ENCODE data around the gene MMP25. TPM values are rescaled to one million over a fixed set of nuclear protein-coding genes. Genes with fewer than 3 reads are reported as not detected.

Gene MMP25
- total and polyA plus RNA-seq, 2 donors (not counting 1 experiment from before 2014, with no cell fraction given), result 0.12 to 0.22 TPM

GRCh38 chr16:3046641-3047386 is 453 bp downstream of the MMP25 start:
- H3K27ac Mint-ChIP-seq, result no peak overlapping the region
- WGBS (ENCODE audit: insufficient coverage), result 4% methylated on average over 50 of the region's 54 CpGs
- H3K27me3 ChIP-seq (replicated peaks in 1 of 4; ENCODE audit: control extremely low read depth in 1 of 4, control insufficient read depth in 3 of 4, insufficient read depth in 4 of 4, low read length in 3 of 4), result peaks cover 0 to 68% (median 34%) of the 10 kb centered on the region in 4 experiments
- H3K9ac ChIP-seq (ENCODE audit: low read length), result peak overlapping the region; percentile 67
- ATAC-seq (ENCODE audit: low read depth), result no peak
- ChIA-PET CTCF (interaction anchor here (0.8 to 1.8 kb wide), 4 partner anchors 12 to 55 kb away, joined by 3 to 10 read pairs (median 8); no protein-coding TSS in a partner anchor), POLR2A (no interaction called here)
- DNase-seq, result peak; percentile 32
- no peak overlapping the region for H3K27ac ChIP-seq (ENCODE audit: low read length in 2 of 2)
- no peaks in the 10 kb centered on the region for H4K20me1 ChIP-seq (ENCODE audit: control insufficient read depth, insufficient read depth, low read length, poor library complexity, severe bottlenecking)
- H3K4me1 Mint-ChIP-seq, result peaks cover 11% of the 10 kb centered on the region
- H3K36me3 ChIP-seq (replicated peaks in 1 of 2; ENCODE audit: control extremely low read depth in 1 of 2, control insufficient read depth in 1 of 2, extremely low read depth in 1 of 2, insufficient read depth in 2 of 2, low read length in 1 of 2), result no peaks in the 10 kb centered on the region
- no peak for TF ChIP-seq CTCF (IDR thresholded peaks at IDR 0.05)
- peak; percentile 57 for TF ChIP-seq EZH2 (IDR thresholded peaks at IDR 0.05; ENCODE audit: borderline replicate concordance, insufficient read depth, low read depth, low read length, poor library complexity, severe bottlenecking)
- peaks cover 30% of the 10 kb centered on the region for H3K27me3 Mint-ChIP-seq
- H3K9me3 Mint-ChIP-seq (ENCODE audit: insufficient read depth), result no peaks in the 10 kb centered on the region
- peak overlapping the region; percentile 71 for H3K4me3 Mint-ChIP-seq
- H3K9me3 ChIP-seq (ENCODE audit: control extremely low read depth in 1 of 3, control insufficient read depth in 2 of 3, insufficient read depth in 1 of 3, low read length in 2 of 3), result peaks cover 0 to 23% (median 0%) of the 10 kb centered on the region in 3 donors
- peak overlapping the region; percentile 100 for H3K4me2 ChIP-seq (replicated peaks; ENCODE audit: low read depth, low read length, poor library complexity, severe bottlenecking)
- H3K4me3 ChIP-seq (ENCODE audit: control extremely low read depth in 1 of 5, extremely low read depth in 1 of 5, insufficient read depth in 1 of 5, low read depth in 2 of 5, low read length in 4 of 5), result peak overlapping the region in 3 of 5 experiments; percentile 53 to 72 (median 58)
- H3K79me2 ChIP-seq (ENCODE audit: control insufficient read depth, insufficient read depth, low read length), result no peaks in the 10 kb centered on the region
- intact Hi-C loops (cut with micrococcal nuclease), result loop anchor here (5.0 kb wide), 1 partner anchor 125 kb away; no protein-coding TSS in a partner anchor
- peaks cover 21% of the 10 kb centered on the region in 2 donors for H3K4me1 ChIP-seq (ENCODE audit: control insufficient read depth in 2 of 2, insufficient read depth in 2 of 2, low read length in 2 of 2)
- peak overlapping the region; percentile 51 for H2AFZ ChIP-seq (ENCODE audit: insufficient read depth, low read depth, low read length, poor library complexity, severe bottlenecking)

- no peaks in the 10 kb centered on the region for H3K79me2 ChIP-seq (ENCODE audit: control insufficient read depth, insufficient read depth, low read length)
- no peak for DNase-seq
- Mint-ChIP-seq H3K4me1 (peaks cover 14% of the 10 kb centered on the region), H3K27ac (no peak overlapping the region), H3K4me3 (peak overlapping the region; percentile 71), H3K9me3 (ENCODE audit: insufficient read depth) (no peaks in the 10 kb centered on the region), H3K27me3 (peaks cover 30% of the 10 kb centered on the region)
- H2AFZ ChIP-seq (ENCODE audit: insufficient read depth, low read depth, low read length, poor library complexity, severe bottlenecking), result no peak overlapping the region
- H3K4me2 ChIP-seq (replicated peaks; ENCODE audit: low read depth, low read length, poor library complexity, severe bottlenecking), result peak overlapping the region; percentile 100
- 15% methylated on average over 13 of the region's 13 CpGs for WGBS (ENCODE audit: insufficient coverage)
- no peak overlapping the region for H3K4me3 ChIP-seq (ENCODE audit: control extremely low read depth in 1 of 5, extremely low read depth in 1 of 5, insufficient read depth in 1 of 5, low read depth in 2 of 5, low read length in 4 of 5)
- POLR2A ChIA-PET, result interaction anchor here (0.7 kb wide), 1 partner anchor 73 kb away, joined by 6 read pairs; no protein-coding TSS in a partner anchor
- peaks cover 21% of the 10 kb centered on the region in 2 donors for H3K4me1 ChIP-seq (ENCODE audit: control insufficient read depth in 2 of 2, insufficient read depth in 2 of 2, low read length in 2 of 2)
- intact Hi-C loops (cut with micrococcal nuclease), result loop anchor here (5.0 kb wide), 1 partner anchor 125 kb away; no protein-coding TSS in a partner anchor
- H3K27me3 ChIP-seq (replicated peaks in 1 of 4; ENCODE audit: control extremely low read depth in 1 of 4, control insufficient read depth in 3 of 4, insufficient read depth in 4 of 4, low read length in 3 of 4), result peaks cover 0 to 68% (median 34%) of the 10 kb centered on the region in 4 experiments
- no peak for ATAC-seq (ENCODE audit: low read depth)
- H3K36me3 ChIP-seq (replicated peaks in 1 of 2; ENCODE audit: control extremely low read depth in 1 of 2, control insufficient read depth in 1 of 2, extremely low read depth in 1 of 2, insufficient read depth in 2 of 2, low read length in 1 of 2), result no peaks in the 10 kb centered on the region
- TF ChIP-seq CTCF (IDR thresholded peaks at IDR 0.05), result no peak
- no peak for TF ChIP-seq EZH2 (IDR thresholded peaks at IDR 0.05; ENCODE audit: borderline replicate concordance, insufficient read depth, low read depth, low read length, poor library complexity, severe bottlenecking)
- no peak overlapping the region for H3K27ac ChIP-seq (ENCODE audit: low read length in 2 of 2)
- H3K9me3 ChIP-seq (ENCODE audit: control extremely low read depth in 1 of 3, control insufficient read depth in 2 of 3, insufficient read depth in 1 of 3, low read length in 2 of 3), result peaks cover 0 to 23% (median 0%) of the 10 kb centered on the region in 3 donors
- no peak overlapping the region for H3K9ac ChIP-seq (ENCODE audit: low read length)
- CTCF ChIA-PET, result interaction anchor here (0.8 to 1.9 kb wide), 5 partner anchors 11 to 82 kb away, joined by 3 to 10 read pairs (median 6); no protein-coding TSS in a partner anchor
- H4K20me1 ChIP-seq (ENCODE audit: control insufficient read depth, insufficient read depth, low read length, poor library complexity, severe bottlenecking), result no peaks in the 10 kb centered on the region
Measured at GRCh38 chr16:3047387-3047720, 993 bp downstream of the MMP25 start.
